ENCODE data around the gene PIP5K1B. TPM values are rescaled to one million over a fixed set of nuclear protein-coding genes. Genes with fewer than 3 reads are reported as not detected.

PIP5K1B gene
- total RNA-seq, 2 experiments from 2014 or later: 3.8 to 10.7 TPM

DNA sequence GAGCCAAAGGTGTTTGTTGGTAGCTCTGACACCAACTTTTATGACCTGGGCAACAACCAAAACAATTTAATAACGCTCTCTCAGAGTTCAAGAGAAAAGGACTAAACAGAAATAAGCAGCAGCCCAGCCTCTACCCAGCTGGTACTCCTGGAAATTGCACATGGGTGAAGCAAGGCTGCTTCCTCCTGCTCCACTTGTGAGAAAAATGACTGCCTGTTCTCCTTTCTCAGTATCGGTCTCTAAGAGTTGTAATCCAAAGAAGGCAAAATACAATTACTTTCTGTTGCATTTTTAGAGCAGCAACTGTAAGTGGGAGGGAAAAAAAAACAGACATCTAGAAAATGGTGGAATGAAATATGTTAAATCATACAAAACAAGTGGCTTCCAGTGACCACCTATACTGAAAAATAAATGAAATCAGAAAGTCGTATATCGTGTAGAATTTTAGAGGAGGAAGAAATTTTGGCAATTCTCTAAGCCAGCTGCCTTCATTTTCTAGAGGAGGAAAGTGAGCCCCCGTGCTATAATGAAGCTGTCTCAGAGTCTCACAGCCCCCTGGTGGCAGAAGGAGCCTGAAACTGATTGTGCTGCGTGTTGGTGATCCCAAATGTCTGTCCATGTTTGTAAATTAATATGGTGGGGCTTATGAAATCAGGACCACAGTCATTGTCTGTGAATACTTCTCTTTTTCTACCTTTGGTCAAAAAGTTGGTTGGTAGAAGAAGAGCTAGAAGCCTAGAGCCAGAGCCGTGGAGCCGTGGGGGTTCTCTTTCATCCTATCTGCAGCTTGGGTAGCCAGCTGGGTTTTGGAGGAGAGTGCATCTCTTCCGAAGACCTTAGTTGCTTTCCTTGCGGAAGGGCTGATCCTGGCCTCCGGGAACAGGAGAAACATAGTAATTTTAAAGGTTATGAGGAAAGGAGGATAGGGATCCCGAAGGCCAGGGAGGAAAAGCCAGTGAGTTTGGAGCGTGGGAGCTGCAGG is 139.9 kb downstream of the PIP5K1B start:
- Histone ChIP-seq H3K9me2 (ENCODE audit: insufficient read depth, low read length) (no peaks in the 10 kb centered on the region), H4K20me1 (ENCODE audit: insufficient read depth, low read length) (no peaks in the 10 kb centered on the region), H3K4me2 (ENCODE audit: low read length) (peak overlapping the region; percentile 12; the same call in 1 of the 2 replicates), H3K36me3 (ENCODE audit: insufficient read depth, low read length) (no peaks in the 10 kb centered on the region), H3K9me3 (ENCODE audit: low read length) (no peaks in the 10 kb centered on the region), H3K4me3 (ENCODE audit: low read depth, low read length, poor library complexity, severe bottlenecking) (no peak overlapping the region), H3K79me2 (ENCODE audit: insufficient read depth, low read depth, low read length) (no peaks in the 10 kb centered on the region), H2AFZ (ENCODE audit: low read length) (peak overlapping the region; percentile 61; the same call in 1 of the 2 replicates), H3K4me1 (ENCODE audit: insufficient read depth, low read length, poor library complexity, severe bottlenecking) (no peaks in the 10 kb centered on the region), H3K27ac (ENCODE audit: low read depth, low read length, poor library complexity, severe bottlenecking) (no peak overlapping the region)
- DNase-seq (ENCODE audit: low spot score): peak; percentile 67
- BruUV-seq (replicated peaks): no TSS peak
- intact Hi-C loops (cut with micrococcal nuclease; ENCODE audit: unreplicated experiment): loop anchor here (1.0 kb wide), 1 partner anchor 261 kb away; no protein-coding TSS in a partner anchor
- ChIA-PET CTCF (ENCODE audit: unreplicated experiment) (no interaction called here), POLR2A (interaction anchor here (0.6 to 0.7 kb wide), 2 partner anchors 104 to 128 kb away, joined by 3 read pairs; no protein-coding TSS in a partner anchor)
- TF ChIP-seq, protein P1, sequence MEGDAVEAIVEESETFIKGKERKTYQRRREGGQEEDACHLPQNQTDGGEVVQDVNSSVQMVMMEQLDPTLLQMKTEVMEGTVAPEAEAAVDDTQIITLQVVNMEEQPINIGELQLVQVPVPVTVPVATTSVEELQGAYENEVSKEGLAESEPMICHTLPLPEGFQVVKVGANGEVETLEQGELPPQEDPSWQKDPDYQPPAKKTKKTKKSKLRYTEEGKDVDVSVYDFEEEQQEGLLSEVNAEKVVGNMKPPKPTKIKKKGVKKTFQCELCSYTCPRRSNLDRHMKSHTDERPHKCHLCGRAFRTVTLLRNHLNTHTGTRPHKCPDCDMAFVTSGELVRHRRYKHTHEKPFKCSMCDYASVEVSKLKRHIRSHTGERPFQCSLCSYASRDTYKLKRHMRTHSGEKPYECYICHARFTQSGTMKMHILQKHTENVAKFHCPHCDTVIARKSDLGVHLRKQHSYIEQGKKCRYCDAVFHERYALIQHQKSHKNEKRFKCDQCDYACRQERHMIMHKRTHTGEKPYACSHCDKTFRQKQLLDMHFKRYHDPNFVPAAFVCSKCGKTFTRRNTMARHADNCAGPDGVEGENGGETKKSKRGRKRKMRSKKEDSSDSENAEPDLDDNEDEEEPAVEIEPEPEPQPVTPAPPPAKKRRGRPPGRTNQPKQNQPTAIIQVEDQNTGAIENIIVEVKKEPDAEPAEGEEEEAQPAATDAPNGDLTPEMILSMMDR (conservative IDR thresholded peaks at IDR 0.05; ENCODE audit: low read length): peak; percentile 87
- TF ChIP-seq EZH2phosphoT487 (IDR thresholded peaks at IDR 0.05; ENCODE audit: borderline replicate concordance, low read depth, low read length): no peak

DNA sequence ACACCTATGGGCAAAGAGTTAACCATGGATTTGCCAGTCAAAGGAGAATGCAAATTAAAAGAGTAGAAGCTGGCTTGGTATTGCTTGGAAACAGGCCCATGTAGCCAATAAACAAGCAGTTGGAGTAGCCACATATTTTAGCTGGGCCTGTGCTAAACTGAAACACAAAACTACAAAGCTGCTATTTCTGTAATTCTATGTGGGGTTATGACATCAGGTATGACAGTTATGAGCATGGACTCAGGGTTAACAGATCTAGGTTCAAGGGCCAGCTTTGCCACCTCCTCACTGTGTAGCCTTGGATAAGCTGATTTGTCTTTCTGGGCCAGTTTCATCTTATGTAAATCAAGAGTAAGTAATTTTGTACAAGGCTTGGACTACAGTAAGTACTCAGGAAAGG is 142.7 kb downstream of the PIP5K1B start:
- CTCF ChIA-PET (ENCODE audit: unreplicated experiment): no interaction called here
- H3K36me3 ChIP-seq (ENCODE audit: insufficient read depth, low read length): no peaks in the 10 kb centered on the region
- no peaks in the 10 kb centered on the region for H3K79me2 ChIP-seq (ENCODE audit: insufficient read depth, low read depth, low read length)
- no peaks in the 10 kb centered on the region for H3K9me3 ChIP-seq (ENCODE audit: low read length)
- H3K4me1 ChIP-seq (ENCODE audit: insufficient read depth, low read length, poor library complexity, severe bottlenecking): no peaks in the 10 kb centered on the region
- no peaks in the 10 kb centered on the region for H4K20me1 ChIP-seq (ENCODE audit: insufficient read depth, low read length)
- no peak for DNase-seq (ENCODE audit: low spot score)
- H2AFZ ChIP-seq (ENCODE audit: low read length): no peak overlapping the region
- no peak overlapping the region for H3K4me3 ChIP-seq (ENCODE audit: low read depth, low read length, poor library complexity, severe bottlenecking)
- H3K27ac ChIP-seq (ENCODE audit: low read depth, low read length, poor library complexity, severe bottlenecking): no peak overlapping the region
- no peaks in the 10 kb centered on the region for H3K9me2 ChIP-seq (ENCODE audit: insufficient read depth, low read length)
- TF ChIP-seq, protein P1 (conservative IDR thresholded peaks at IDR 0.05; ENCODE audit: low read length): no peak
- TF ChIP-seq EZH2phosphoT487 (IDR thresholded peaks at IDR 0.05; ENCODE audit: borderline replicate concordance, low read depth, low read length): no peak
- H3K4me2 ChIP-seq (ENCODE audit: low read length): no peak overlapping the region
- intact Hi-C loops (cut with micrococcal nuclease; ENCODE audit: unreplicated experiment): no loop called here
- BruUV-seq (replicated peaks): no TSS peak
- POLR2A ChIA-PET: interaction anchor here (0.9 kb wide), 1 partner anchor 43 kb away, joined by 3 read pairs; no protein-coding TSS in a partner anchor

DNA sequence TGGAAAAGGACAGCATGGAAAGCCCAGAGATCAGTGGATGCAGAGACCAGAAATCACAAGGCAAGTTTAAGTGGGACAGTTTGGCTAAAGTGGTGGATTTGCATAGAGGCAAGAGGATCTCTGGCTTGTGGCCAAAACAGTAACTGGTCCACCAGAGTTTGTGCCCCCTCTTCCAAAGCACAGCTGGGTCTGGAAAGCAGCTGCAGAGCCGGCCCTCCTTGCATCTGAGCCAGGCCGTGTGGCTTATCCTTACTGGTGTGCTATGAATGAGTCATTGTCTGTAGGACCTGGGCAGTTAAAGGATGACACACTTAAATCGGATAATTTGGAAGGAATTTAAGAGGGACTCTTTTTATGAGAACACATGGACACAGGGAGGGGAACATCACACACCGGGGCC is 146.6 kb downstream of the PIP5K1B start:
- no peak for DNase-seq (ENCODE audit: low spot score)
- ChIA-PET POLR2A (no interaction called here), CTCF (ENCODE audit: unreplicated experiment) (no interaction called here)
- H3K4me1 ChIP-seq (ENCODE audit: insufficient read depth, low read length, poor library complexity, severe bottlenecking): no peaks in the 10 kb centered on the region
- intact Hi-C loops (cut with micrococcal nuclease; ENCODE audit: unreplicated experiment): no loop called here
- no peak for TF ChIP-seq EZH2phosphoT487 (IDR thresholded peaks at IDR 0.05; ENCODE audit: borderline replicate concordance, low read depth, low read length)
- TF ChIP-seq, protein P1 (conservative IDR thresholded peaks at IDR 0.05; ENCODE audit: low read length): no peak
- H3K4me3 ChIP-seq (ENCODE audit: low read depth, low read length, poor library complexity, severe bottlenecking): no peak overlapping the region
- H4K20me1 ChIP-seq (ENCODE audit: insufficient read depth, low read length): no peaks in the 10 kb centered on the region
- no peak overlapping the region for H3K27ac ChIP-seq (ENCODE audit: low read depth, low read length, poor library complexity, severe bottlenecking)
- no peaks in the 10 kb centered on the region for H3K36me3 ChIP-seq (ENCODE audit: insufficient read depth, low read length)
- no TSS peak for BruUV-seq (replicated peaks)
- no peaks in the 10 kb centered on the region for H3K9me2 ChIP-seq (ENCODE audit: insufficient read depth, low read length)
- H3K4me2 ChIP-seq (ENCODE audit: low read length): no peak overlapping the region
- H2AFZ ChIP-seq (ENCODE audit: low read length): no peak overlapping the region
- no peaks in the 10 kb centered on the region for H3K79me2 ChIP-seq (ENCODE audit: insufficient read depth, low read depth, low read length)
- H3K9me3 ChIP-seq (ENCODE audit: low read length): no peaks in the 10 kb centered on the region

Measured in OCI-LY7 (cell line).